ENCODE data around the gene CDH10. TPM values are rescaled to one million over a fixed set of nuclear protein-coding genes. Genes with fewer than 3 reads are reported as not detected.

CDH10 gene
- total RNA-seq, 1 donor from 2014 or later, result 0.79 TPM

- no peak for DNase-seq
Observed at GRCh38 chr5:24598956-24599355, 45.8 kb downstream of the CDH10 start.

- DNase-seq, result no peak
Observed at GRCh38 chr5:24595329-24595728, 49.4 kb downstream of the CDH10 start.

DNA sequence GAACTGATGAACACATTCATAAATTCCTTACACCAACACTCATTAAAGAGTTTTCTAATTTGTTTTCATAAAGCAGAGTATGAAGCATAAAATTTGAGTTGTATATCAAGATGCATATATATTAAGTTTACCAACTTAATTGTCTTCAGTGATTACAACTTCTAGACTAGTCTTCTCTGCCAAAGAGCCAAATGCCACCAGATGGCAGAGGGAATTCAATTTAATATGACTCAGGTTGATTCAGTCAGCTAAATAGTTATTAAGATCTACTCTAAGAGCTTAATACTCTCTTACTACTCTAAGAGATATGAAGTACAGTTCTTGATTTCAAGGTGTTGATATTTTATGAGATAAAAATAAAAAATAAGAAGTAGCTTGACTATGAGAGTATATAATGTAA lies 53.4 kb downstream of the CDH10 start:
- no peak for DNase-seq

- no peak for DNase-seq
Observed at GRCh38 chr5:24589566-24589965, 55.2 kb downstream of the CDH10 start.

GRCh38 chr5:24585751-24586150 lies 59.0 kb downstream of the CDH10 start:
- no peak for DNase-seq

- no peak for DNase-seq
Observed at GRCh38 chr5:24571302-24571701, 73.5 kb downstream of the CDH10 start.

DNA sequence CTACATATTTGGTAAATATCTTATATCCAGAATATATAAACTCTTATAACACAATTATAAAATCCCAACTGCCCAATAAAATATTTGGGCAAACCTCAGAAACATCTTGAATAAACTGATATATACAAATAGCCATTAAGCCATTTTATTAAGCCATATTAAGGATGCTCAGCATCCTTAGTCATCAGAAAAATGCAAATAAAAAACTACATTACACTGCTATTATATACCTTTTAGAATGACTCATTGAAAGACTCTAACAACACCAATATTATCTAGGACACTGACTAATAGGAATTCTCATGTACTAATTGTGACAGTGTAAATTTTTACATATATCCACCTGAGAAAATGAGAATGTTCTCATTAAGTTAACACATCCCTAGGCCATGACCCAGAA lies 77.8 kb downstream of the CDH10 start:
- DNase-seq, result no peak

GRCh38 chr5:24555229-24555628 lies 89.5 kb downstream of the CDH10 start:
- no peak for DNase-seq

DNA sequence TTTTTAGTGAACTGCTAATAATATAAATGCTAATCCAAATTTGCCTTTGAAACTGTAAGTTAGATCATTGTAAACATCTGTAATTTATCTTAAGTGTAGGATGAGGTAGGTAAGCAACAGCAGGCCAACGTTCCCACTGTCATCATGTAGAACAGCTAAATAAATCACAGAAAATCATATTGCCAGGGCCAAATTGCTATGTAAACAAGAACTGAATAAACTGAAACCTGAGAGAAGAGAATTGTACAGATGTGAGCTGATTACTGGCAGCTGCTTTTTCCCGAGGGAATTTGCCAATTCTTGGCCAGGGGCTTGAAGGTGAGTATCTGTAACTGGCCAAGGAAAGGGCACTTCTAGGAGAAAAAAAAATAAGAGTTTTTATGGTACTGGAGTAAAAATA lies 97.6 kb downstream of the CDH10 start:
- peak; percentile 27 for DNase-seq

GRCh38 chr5:24539613-24540012 lies 105.2 kb downstream of the CDH10 start:
- DNase-seq, result peak; percentile 54

- DNase-seq, result no peak
Observed at GRCh38 chr5:24538346-24538745, 106.4 kb downstream of the CDH10 start.

- DNase-seq, result no peak
Observed at GRCh38 chr5:24535646-24536045, 109.1 kb downstream of the CDH10 start.

DNA sequence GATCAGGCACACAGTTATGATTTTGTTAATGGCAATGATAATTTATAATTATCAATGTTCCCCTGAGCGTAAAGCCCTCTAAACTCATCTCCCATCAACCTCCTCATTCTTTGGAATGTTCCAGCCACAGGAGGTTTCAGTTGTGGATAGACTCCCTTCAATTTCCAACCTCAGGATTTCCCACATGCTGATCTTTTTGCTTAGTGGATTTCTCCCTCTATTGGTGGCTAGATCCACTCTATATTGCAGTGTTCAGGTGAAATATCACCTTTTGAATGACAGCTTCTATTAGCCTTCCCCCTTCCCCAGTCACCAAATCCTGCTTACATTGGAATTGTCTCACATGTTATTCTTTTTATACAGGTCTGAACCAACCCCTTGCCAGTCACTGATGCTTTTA lies 113.9 kb downstream of the CDH10 start:
- DNase-seq, result no peak

GRCh38 chr5:24525414-24525813 lies 119.4 kb downstream of the CDH10 start:
- no peak for DNase-seq

DNA sequence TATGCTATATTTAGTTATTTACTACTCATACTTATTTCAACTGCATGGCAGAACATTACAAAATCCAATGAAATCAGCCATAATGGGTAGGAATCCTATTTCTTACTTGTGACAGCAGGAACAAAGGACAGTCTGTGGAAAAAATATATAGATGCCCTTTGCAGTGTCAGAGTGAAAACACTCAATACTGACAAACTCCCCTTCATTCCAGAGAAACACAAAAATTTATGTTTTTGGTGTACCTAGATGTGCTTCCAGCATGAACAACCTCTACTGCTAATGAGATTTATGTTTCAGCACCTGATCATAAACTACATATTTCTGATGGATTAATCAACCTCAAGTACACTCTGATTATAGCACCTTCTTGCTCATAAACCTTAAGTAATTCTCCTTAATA lies 132.4 kb downstream of the CDH10 start:
- DNase-seq, result no peak

DNA sequence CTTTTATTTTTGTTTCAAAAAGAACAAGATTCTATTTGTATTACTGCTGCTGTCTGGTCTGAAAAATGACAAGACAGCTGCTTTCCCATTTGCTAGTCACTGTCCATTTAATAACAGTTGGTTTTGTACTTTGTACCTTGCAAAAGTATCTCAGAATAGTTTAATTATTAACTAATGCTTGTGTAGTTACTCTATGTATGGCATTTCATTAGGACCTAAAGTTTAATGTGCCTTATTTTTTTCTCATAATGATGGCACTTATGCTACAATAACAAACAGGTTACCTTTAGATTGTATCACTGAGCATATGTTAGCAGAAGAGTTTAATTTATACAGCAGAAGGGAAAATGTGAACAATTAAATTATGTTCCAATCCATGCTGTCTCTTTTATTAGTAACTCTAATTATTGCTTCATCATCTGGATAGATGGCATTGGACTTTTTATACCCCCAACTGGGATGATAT lies 134.2 kb downstream of the CDH10 start:
- DNase-seq, result no peak

- DNase-seq, result no peak
Observed at GRCh38 chr5:24509943-24510342, 134.8 kb downstream of the CDH10 start.

DNA sequence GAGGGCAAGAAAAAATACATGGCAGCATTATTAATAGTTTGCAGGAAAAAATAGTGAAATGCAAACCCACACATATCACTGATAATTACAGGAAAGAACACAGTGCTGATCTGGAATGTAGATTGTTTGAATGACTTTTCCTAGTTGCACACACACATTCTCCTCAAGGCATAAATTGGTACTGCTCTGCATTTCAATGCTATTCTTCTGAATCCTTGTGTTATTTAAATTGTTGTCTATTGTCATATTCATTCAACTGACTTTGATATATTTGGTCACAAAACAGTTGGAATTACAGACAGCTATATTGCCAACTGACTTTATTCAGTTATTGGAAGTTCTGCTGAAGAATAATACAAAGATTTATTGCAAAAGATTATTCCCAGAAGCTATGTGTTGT lies 139.5 kb downstream of the CDH10 start:
- DNase-seq, result no peak

GRCh38 chr5:24497591-24498157 lies 147.1 kb downstream of the CDH10 start:
- DNase-seq, result no peak

- DNase-seq, result no peak
Observed at GRCh38 chr5:24497145-24497544, 147.6 kb downstream of the CDH10 start.

DNA sequence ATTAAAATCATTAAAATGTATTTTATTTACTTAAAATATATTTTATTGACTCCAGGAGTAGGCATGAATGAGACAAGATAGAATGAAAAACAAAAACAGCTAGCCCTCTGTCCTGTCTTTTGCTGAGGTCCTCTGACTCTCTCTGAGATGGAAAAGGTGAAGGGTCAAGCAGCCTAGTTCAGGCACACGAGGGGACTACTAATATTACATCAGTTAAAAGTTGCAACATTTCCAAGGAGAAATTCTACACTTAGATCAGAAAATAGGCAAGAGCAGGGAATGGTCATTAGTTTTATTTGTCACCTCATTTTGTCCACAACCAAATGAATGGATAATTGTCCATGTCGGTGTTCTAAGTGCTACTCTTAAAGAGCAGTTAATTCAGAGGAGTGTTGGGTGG lies 148.5 kb downstream of the CDH10 start:
- no peak for DNase-seq

GRCh38 chr5:24492229-24492628 lies 152.5 kb downstream of the CDH10 start:
- DNase-seq, result no peak

GRCh38 chr5:24491490-24491889 lies 153.3 kb downstream of the CDH10 start:
- DNase-seq, result no peak

DNA sequence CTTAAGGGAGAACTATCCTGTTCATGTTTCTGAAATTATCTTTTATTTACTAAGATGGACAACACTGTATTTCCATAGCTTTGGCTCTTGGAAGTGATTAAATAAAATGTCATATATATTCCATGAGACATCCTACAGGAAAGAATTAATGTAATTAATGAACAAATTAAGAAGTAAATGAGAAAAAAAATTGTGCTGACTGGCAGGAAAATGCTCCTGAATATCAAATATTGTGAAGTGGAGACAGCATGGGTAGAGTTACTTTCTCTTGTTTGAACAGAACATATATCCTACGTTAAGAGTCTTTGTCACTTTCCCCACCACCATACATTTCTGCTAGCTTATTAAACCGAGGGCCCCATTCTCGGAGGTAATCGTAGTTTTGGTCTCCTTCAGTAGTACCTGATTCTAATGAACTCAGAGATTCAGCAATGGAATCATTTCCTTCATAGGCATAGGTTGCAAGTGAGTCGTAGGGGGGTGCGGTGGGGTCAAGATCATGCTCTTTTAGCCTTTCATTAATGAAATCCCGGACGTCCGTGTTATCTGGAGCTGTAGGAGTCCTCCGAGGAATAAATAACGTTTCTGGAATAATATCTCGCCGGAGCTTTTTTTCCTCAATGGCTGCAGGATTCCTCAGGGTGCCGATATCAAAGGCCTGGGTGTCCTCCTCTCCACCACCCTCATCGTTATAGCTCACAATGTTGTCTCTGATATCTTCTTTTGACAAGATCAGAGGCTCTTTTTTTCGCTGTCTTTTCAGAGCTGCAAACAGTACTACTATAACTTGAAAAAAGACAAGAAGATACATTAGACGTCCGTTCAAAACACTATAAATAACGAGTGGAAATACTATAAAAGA lies 157.2 kb downstream of the CDH10 start:
- DNase-seq, result no peak
